KMS-11 (cell line): ENCODE results near the gene KPNA4.

Experiments used
- H2AFZ ChIP-seq: fragments of 200-600 bp; sonication (generic); 2 replicates; pipeline ENCODE4 v1.6.1; 2016; ENCODE audit warnings: antibody characterized with exemption, mixed run types, low read depth
- H3K27ac ChIP-seq: fragments of 200-600 bp; sonication (generic); 2 replicates; pipeline ENCODE4 v1.6.1; 2016; ENCODE audit warnings: mild to moderate bottlenecking, mixed run types
- H3K27me3 ChIP-seq: fragments of 200-600 bp; sonication (generic); 2 replicates; pipeline ENCODE4 v1.6.1; 2017; ENCODE audit warnings: mild to moderate bottlenecking, low read depth, mixed run types, moderate library complexity; ENCODE audit not compliant: insufficient read depth
- H3K36me3 ChIP-seq: fragments of 200-600 bp; sonication (generic); 2 replicates; pipeline ENCODE4 v1.6.1; 2017; ENCODE audit warnings: mild to moderate bottlenecking, mixed run types; ENCODE audit not compliant: insufficient read depth
- H3K4me1 ChIP-seq: fragments of 200-600 bp; sonication (generic); 2 replicates; pipeline ENCODE4 v1.6.1; 2016; ENCODE audit warnings: mild to moderate bottlenecking, low read depth, mixed run types; ENCODE audit not compliant: poor library complexity, severe bottlenecking
- H3K4me2 ChIP-seq: fragments of 200-600 bp; sonication (generic); 2 replicates; pipeline ENCODE4 v1.7.0; 2016; ENCODE audit warnings: mild to moderate bottlenecking, mixed run types
- H3K4me3 ChIP-seq: fragments of 200-600 bp; sonication (generic); IDR thresholded peaks from 2 replicates; pipeline ENCODE4 v1.6.1; 2017; ENCODE audit warnings: low read depth, low read length, mixed read lengths; ENCODE audit not compliant: insufficient read depth
- H3K79me2 ChIP-seq: fragments of 200-600 bp; sonication (generic); 2 replicates; pipeline ENCODE4 v1.6.1; 2016; ENCODE audit warnings: low read depth, mixed run types; ENCODE audit not compliant: insufficient read depth
- H3K9ac ChIP-seq: fragments of 200-600 bp; sonication (generic); 2 replicates; pipeline ENCODE4 v1.6.1; 2016; ENCODE audit warnings: mild to moderate bottlenecking, mixed run types
- H4K20me1 ChIP-seq: fragments of 200-600 bp; sonication (generic); 2 replicates; pipeline ENCODE4 v1.6.1; 2016; ENCODE audit warnings: mild to moderate bottlenecking, mixed run types; ENCODE audit not compliant: insufficient read depth
- CTCF ChIP-seq: fragments of 200-600 bp; sonication (generic); conservative IDR thresholded peaks from 2 replicates; pipeline ENCODE4 v1.6.1; 2017; ENCODE audit warnings: low read depth, mild to moderate bottlenecking, antibody characterized with exemption, low read length, moderate library complexity, mixed read lengths

The KPNA4 gene

GRCh38 chr3:160464971-160465370 lies 100.4 kb downstream of the KPNA4 start:
- no peak for TF ChIP-seq CTCF
- Histone ChIP-seq H3K27me3 (no peaks in the 10 kb centered on the region), H3K79me2 (no peaks in the 10 kb centered on the region), H4K20me1 (no peaks in the 10 kb centered on the region), H3K4me1 (no peaks in the 10 kb centered on the region), H3K9ac (no peak overlapping the region), H3K4me3 (no peak overlapping the region), H2AFZ (no peak overlapping the region), H3K36me3 (no peaks in the 10 kb centered on the region), H3K27ac (no peak overlapping the region), H3K4me2 (no peak overlapping the region)

GRCh38 chr3:160464321-160464720 lies 101.0 kb downstream of the KPNA4 start:
- no peak for TF ChIP-seq CTCF
- Histone ChIP-seq H3K4me2 (no peak overlapping the region), H4K20me1 (no peaks in the 10 kb centered on the region), H2AFZ (no peak overlapping the region), H3K36me3 (no peaks in the 10 kb centered on the region), H3K9ac (no peak overlapping the region), H3K27me3 (no peaks in the 10 kb centered on the region), H3K4me1 (no peaks in the 10 kb centered on the region), H3K27ac (no peak overlapping the region), H3K4me3 (no peak overlapping the region), H3K79me2 (no peaks in the 10 kb centered on the region)

GRCh38 chr3:160460033-160460432 lies 105.3 kb downstream of the KPNA4 start:
- Histone ChIP-seq H2AFZ (no peak overlapping the region), H3K36me3 (no peaks in the 10 kb centered on the region), H3K27ac (no peak overlapping the region), H4K20me1 (no peaks in the 10 kb centered on the region), H3K4me2 (no peak overlapping the region), H3K79me2 (no peaks in the 10 kb centered on the region), H3K4me3 (no peak overlapping the region), H3K9ac (no peak overlapping the region), H3K27me3 (no peaks in the 10 kb centered on the region), H3K4me1 (no peaks in the 10 kb centered on the region)
- no peak for TF ChIP-seq CTCF

- Histone ChIP-seq H3K27me3 (no peaks in the 10 kb centered on the region), H4K20me1 (no peaks in the 10 kb centered on the region), H2AFZ (no peak overlapping the region), H3K9ac (no peak overlapping the region), H3K4me3 (no peak overlapping the region), H3K4me1 (no peaks in the 10 kb centered on the region), H3K27ac (no peak overlapping the region), H3K4me2 (no peak overlapping the region), H3K36me3 (no peaks in the 10 kb centered on the region), H3K79me2 (no peaks in the 10 kb centered on the region)
- TF ChIP-seq CTCF = no peak
Observed at GRCh38 chr3:160459450-160459970, 105.9 kb downstream of the KPNA4 start.
